ENCODE data around the gene PNLIPRP2.

The PNLIPRP2 gene

DNA sequence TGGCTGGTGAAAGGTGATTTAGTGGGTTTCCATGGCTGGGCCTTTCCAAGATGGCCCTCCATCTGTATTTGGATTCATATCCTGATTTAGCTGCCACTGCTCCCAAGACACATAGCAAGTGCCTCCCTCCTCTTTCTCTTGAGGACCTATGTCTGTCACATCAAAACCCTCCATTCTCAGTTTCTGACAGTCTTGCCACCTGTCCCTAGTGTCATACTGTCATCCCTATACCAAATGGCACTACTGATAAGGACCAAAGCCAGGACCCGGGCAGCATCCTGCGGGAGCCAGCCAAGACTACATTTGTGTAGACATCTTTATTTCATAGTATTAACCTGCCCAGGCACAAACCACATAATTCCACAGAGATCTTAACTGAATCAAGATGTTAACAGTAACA lies 34.8 kb downstream of the PNLIPRP2 start:
- no peak for DNase-seq (ENCODE audit: low read depth, low spot score)

DNA sequence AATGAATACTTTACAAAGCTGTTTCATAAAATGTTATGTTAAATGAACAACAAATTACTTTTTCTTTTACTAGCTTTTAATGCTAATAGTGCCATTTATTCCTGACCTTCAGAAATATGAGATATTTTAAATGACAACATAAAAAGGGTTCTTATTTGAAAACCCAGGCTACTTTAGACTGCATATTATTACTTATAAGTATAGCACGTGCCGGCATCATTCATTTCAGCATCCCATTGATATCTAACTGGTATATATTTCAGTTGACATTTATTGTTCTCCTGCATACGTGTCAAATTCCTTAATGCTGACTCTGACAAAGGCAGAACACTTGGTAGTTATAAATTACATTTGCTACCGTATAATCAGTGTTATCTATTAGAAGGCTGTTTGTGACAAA lies 35.3 kb downstream of the PNLIPRP2 start:
- no peak for DNase-seq (ENCODE audit: low read depth, low spot score)

DNA sequence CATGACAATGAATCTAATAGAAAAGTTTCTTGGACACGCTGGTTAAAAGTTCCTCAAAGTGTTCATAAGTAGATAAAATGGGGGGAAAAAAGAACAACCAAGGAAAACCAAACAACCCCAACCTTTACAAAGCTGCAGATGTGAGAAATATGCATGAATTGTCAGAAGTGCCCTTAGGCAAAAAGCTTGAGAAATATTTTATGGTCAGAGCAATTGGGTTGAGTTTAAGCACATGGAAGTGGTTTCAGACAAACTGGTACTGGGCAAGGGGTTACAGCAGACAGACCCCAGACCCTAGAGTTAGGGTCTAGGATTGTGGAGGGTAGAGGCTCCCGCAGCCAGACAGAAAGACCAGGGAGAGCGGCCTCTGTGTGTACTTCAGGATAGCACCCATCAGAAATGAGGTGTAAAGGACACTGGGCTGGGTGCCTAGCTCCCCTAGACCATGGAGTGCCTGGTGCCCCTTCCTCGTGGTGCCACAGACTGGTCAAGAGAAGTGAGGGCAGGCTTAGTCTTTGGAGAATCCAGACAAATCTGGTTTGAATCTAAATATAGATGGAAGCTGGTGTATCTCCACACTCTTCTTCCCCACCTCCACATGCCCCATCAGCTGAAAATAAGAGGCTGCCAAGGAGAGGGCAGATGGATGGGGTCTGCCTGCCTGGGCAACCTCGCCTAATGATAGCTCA lies 37.3 kb downstream of the PNLIPRP2 start:
- DNase-seq (ENCODE audit: low read depth, low spot score) = no peak

DNA sequence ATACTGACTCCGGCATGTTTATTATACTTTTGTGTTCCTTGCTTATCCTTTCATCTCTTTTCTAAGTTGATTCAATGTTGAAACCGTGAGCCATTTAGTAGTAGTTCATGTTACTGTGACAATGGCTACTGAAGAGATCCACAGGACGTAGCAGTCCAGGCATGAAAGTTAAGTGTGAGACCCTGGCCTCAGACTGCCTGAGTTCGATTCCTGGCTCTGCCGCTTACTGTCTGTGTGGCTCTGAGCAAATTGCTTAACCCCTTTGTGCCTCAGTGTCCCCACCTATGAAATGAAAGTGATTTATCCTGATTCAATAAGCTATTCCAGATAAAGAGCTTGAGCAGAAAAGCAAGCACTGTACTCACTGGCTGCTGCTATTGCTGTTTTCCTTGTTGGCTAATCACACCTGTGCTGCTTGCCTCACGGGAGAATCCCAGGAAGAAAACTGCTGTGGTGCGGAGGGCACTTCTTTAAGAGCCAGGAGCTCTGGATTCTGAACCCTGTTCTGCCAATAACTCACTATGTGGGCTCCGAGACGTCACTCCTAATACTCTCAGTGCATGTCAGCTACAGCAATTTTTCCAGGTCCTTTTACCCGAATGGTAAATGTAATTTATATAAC lies 38.4 kb downstream of the PNLIPRP2 start:
- no peak for DNase-seq (ENCODE audit: low read depth, low spot score)

DNA sequence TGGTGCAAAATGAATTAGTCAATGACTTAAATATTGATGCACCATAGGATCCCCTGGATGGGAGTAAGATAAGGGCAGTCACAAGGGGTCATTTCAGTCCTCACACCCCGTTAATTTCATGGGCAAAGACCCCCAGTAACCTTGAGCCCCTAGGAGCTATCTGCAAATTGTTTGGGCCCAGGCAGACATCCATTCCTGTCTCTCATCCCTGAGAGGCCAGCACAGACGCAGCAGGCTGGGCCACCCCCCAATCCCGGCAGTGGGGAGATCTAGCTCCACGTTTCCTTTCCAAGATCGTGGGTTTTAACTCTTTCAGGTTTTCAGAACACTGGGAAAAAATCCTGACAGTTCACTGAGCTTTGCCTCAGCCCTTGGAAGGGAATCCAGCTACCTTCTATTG lies 40.1 kb downstream of the PNLIPRP2 start:
- DNase-seq (ENCODE audit: low read depth, low spot score) = no peak

DNA sequence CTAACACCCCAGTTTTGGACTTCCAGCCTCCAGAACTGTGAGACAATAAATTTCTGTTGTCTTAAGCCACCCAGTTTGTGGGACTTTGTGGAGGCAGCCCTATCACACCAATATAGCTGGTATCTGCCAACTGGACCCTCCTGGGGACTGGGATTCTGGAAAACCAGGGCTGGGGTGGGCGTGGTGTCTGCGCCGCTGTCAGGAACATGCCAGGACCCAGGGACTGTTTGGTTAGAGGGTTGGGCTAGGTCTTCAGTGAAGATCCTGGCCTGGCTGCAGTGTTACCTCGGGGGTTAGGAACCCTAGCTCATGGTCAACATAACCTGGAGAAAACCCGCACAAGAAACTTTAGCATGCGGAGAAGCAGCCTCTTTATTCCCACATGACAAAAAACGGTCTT lies 42.6 kb downstream of the PNLIPRP2 start:
- DNase-seq (ENCODE audit: low read depth, low spot score) = no peak

DNA sequence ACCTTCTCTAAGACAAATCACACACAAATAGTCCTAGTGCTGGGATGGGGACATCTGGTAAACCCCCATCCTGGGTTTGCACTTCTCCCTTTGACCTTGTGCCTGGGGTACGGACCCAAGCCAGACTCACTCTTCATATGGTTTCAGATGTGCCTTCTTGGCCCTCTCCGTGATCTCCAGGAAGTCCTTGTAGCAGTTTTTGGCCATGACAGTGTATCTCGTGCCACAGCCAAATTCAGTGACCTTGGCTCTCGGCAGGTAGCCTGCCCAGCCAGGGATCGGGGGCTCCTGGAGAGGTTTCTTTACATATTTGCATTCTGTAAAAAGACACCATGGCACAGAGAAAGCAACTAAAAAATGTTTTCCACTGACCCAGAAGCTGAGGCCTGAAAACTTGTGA lies 43.9 kb downstream of the PNLIPRP2 start:
- no peak for DNase-seq (ENCODE audit: low read depth, low spot score)

DNA sequence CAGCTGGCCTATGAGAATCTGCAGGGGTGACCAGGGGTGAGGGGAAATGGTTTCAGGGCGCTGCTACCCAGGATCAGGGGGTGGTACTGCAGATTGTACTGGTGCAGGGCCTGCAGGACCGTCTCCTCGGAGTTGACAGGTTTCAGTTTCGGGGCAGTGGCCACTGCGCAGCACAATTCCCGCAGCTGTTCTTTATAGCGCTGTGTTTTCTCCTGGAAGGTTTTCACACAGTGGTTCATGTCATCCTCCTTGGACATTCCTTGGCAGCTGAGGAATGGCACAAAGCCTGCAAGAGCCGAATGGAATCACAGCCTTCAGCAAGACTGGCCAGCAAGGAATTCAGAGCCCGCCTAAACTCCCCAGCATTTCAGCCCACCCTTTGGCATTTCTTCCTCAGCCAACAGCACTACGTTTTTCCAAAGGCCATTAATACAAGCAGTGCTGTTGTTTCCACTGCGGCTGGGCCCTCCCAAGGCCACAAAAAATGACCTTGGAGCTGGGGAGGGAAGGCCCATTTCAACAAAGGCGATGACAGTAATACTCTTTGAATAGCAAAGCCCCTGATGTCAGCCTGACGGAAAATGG lies 44.9 kb downstream of the PNLIPRP2 start:
- DNase-seq (ENCODE audit: low read depth, low spot score) = no peak

DNA sequence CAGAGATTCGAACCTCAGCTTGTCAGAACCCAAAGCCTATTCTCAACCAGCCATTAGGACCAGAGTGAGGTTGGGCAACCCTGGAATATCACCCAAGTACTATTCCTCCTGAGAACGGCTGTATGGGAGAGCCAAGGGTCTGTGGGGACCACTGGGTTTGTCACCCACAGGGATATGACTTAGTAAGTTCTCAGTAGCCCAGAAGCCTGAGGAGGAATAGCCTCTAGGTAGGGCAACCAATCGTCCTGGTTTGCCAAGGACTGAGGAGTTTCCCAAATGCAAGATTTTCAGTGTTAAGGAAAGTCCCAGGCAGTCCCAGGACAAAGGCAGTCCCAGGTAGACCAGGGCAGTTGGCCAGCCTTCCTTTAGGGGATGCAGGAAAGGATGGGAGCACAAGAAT lies 46.7 kb downstream of the PNLIPRP2 start:
- no peak for DNase-seq (ENCODE audit: low read depth, low spot score)

DNA sequence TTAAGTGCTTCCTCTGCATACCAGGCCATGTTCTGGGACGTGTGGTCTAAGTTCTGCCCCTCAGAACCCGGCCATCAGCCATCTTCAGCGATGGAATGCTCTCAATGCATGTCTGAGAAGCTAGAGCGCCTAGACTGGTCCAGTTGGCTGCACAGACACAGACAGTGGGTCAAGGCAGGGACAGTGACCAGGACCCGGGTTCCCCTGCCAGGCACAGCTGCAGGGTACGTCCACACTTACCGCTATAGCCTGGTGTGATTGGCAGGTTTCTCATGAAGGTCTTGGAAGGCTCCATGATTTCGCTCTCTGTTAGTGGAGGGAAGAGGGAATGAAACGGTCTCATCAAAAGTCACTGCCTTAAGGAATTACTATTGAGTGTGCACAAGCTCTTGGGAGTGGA lies 47.3 kb downstream of the PNLIPRP2 start:
- DNase-seq (ENCODE audit: low read depth, low spot score) = no peak

DNA sequence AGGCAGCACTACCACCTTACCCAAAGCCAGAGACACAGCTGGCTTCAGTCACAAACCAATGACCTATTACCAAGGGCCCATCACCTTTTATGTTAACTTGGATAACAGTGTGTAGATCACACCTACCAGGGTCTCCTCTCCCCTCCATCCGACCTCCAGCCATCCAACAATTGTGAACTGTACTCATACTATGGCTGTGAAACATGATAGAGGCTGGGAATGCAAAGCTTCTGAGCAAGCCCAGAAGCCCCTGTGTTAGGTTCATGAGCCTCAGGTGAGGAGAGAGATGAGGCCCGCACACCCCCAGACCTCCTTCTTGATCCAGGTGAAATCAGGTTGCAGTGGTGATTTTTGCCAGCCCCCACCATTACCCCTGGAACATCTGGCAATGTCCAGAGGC lies 47.7 kb downstream of the PNLIPRP2 start:
- DNase-seq (ENCODE audit: low read depth, low spot score) = no peak

DNA sequence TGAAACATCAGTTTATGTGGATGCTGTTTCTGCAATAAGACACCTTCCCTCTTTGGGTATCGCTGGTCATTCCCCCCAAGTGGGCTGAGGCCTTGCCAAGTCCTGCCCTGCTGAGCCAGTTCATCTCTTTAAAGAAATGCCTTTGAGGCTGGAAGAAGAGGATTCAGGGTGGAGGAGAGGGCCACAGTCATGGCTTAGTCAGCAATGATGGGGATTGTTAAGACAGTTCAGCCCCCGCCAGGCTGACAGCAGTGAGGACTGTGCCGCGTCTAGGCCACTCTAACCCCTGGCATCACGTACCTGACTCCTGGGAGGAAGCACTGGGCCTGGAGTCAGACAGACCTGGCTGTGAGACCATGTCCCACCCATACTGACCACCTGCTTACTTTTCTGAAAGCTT lies 48.3 kb downstream of the PNLIPRP2 start:
- DNase-seq (ENCODE audit: low read depth, low spot score) = no peak

DNA sequence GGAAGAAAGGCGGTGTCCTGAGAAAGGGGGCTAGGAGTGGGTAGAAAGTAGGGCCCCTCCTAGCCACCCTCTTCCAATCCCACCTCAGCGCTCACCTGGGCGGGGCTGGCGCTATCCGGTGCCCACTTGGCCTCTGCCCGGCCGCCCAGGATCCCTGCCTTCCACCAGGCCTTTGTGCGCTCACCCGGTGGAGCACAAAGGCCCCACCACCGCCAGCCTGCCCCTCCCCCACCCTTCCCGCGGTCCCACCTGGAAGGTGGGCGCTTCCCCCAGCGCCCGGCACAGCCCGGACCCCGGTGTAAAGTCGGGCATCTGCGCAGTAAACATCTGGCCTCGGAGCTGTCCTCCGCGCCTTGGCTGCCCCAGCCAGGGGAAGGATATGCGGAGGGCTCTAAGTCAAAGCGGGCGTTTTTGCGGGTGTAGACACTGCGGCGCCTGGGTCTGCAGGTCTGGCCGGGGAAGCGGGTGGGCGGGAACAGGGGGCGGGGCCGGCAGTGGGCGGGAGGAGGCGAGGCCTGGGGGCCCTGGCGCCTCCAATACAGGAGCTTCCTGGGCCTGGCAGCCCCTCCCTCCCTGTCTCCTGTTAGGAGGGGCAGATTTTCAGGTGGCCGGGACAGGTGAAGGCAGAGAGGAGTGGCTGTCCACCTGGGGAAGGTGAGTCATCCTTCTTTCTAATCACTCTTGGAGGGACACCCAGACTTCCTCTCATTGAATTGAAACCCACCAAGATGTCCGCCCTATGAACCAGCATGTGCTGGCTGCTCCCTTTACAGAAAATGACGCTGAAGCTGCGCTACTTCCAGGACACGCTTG lies 49.3 kb downstream of the PNLIPRP2 start:
- DNase-seq (ENCODE audit: low read depth, low spot score) = peak; percentile 80

DNA sequence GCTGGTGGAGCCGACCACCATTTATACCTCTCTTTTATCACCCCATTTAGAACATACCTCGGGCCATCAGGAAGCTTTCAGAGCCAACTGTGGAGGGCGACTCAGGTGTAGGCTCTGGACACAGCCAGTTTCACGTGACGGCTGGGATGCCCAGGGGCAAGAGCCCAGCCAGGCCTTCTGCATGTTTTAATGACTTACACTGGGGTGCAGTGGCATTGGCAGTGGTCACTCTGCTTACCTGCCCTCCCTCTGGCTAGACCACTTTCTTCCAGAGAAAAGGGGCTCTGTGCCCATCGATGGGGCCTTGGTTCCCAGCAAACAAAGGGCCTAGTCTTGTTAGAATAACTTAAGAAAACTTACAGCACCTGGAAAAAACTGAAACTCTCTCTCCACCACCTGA lies 50.0 kb downstream of the PNLIPRP2 start:
- no peak for DNase-seq (ENCODE audit: low read depth, low spot score)

DNA sequence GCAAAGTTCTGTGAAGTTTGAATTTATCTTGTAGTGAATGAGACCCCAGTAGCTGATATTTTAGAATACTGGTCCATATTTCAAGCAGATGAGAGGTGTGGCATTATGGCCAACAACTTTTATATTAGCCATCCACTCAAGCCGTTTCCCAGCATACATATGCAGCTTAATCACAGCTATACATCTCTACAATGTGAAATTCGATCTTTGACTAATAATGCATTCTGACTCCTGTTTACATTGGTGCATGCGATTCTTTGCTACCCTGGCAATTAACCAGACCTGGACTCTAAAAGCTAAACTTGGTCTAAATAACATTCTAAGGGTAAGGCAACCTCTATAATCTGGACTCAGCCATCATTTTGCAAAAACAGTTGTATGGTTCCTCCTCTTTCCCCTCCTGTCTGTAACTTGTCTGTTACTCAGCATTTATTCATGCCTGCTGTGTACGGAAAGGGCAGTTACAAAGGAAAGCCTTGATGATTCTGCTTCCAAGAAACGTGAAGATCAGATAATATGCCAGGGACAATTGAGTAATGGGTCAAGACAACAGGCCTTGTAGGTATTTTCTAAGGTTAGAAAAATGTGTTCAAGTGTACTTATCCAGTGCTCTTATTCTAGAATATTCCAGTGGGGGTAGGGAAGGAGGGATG lies 50.6 kb downstream of the PNLIPRP2 start:
- DNase-seq (ENCODE audit: low read depth, low spot score) = no peak

DNA sequence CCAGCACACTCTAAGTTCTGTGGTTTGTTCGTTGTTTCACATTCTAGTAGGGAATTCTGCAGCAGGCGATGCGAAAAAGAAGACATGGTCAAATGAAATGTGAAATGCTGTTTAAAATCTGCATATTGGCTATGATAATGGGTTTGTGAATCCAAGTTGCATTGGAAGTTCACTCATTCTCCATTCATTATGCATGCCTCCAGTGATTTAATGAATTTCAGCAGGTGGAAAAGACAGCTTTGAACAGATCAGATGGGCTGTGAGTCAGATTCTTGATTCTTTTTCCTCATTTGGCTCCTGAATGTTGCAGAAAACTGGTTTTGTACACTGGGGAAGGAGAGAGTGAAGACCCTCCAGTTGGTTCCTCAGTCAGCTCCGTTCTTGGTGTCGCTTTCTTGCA lies 52.1 kb downstream of the PNLIPRP2 start:
- DNase-seq (ENCODE audit: low read depth, low spot score) = no peak

DNA sequence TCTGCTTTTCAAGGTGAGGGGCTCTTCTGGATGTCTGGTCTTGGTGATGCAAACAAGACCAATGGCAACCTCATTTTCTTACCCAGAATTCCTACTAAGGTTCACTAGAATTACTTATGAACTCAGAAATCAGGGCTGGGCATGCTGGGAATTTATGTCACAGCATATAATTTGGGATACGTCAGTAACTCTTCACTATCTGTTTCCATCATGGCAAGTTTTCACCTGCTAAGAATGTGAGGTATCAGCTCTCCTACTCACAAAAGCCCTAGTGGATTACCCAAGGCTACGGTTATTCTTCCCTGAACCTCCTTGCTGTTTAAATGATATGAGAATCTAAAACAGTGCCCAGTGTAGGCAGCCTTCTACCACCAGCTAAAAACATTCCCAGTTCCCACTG lies 53.1 kb downstream of the PNLIPRP2 start:
- DNase-seq (ENCODE audit: low read depth, low spot score) = no peak

DNA sequence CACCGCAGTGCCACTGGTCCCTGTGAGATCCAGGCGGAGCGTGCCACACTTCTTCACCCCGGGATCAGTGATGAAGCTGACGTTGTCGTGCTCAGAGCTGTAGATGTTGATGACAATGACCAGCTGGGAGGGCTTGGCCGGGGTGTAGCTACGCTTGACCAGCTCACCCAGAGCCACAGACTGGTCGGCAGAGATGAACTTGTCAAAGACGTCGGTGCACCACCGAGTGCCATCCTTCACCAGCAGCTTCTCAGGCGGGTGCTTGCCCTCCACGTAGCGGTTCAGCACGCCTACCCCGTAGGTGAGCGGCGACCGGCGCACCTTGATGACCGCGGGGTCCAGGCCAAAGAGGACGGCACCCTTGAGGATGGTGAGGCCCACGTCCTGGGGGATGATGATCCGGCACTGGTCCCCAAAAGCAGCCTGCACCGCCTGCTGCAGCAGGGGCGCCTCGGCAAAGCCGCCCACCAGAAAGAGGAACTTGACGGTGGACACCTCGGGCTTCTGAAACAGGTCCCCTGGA lies 54.2 kb downstream of the PNLIPRP2 start:
- DNase-seq (ENCODE audit: low read depth, low spot score) = no peak

DNA sequence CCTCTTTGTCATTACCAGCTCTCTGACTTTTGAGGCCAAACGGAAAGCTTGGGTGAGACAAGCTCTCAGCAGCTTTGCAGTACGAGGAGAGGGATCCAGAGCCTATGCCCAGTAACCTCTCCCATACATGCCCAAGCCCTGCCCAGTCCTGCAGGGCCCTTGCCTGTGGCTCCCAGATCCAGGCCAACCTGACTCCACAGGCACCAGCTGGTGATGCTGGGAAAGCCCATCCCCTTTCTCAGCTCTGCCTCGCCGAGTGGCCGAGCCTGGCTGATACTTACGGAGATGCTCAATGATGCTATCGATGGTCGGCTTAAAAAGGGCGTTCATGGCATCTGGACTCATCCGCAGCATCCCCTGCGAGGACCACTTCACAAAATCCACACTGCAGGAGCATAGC lies 55.4 kb downstream of the PNLIPRP2 start:
- DNase-seq (ENCODE audit: low read depth, low spot score) = no peak

DNA sequence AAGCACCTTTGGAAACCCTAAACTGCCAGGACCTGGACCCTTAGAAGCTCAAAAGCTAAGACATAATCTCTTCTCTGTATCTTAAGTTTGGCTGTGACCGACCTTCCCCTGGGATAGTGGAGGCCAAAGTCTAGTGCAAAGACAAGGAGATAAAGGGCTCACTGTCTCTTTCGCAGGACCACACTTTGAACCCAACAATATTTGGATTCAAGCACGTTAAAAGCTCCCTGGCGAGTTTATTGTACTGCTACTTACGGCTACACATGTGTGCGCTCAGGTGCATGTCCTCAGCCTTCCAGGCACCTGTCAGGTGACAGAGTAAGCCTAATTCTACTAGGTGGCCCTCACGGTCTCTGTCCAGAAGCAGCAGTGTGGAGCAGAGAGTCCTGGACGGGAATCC lies 55.9 kb downstream of the PNLIPRP2 start:
- no peak for DNase-seq (ENCODE audit: low read depth, low spot score)

DNA sequence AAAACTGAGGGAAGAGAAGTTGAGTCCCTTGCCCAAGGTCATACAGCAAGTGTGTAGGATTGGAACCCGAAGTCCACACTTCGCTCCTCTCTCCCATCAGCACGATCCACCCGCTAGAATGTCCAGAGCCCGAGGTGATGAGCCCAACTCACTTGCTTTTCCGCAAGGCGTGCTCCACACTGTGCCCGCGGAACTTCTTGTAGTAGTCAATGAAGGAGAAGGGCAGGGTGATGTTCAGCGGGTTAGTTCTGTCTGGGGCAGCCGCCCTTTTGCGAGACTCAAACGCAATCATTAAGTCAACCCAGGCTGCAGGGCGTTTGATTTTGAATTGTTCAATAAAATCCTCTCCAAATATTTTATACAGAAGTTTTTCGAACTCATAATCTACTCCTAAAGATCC lies 58.6 kb downstream of the PNLIPRP2 start:
- DNase-seq (ENCODE audit: low read depth, low spot score) = no peak

DNA sequence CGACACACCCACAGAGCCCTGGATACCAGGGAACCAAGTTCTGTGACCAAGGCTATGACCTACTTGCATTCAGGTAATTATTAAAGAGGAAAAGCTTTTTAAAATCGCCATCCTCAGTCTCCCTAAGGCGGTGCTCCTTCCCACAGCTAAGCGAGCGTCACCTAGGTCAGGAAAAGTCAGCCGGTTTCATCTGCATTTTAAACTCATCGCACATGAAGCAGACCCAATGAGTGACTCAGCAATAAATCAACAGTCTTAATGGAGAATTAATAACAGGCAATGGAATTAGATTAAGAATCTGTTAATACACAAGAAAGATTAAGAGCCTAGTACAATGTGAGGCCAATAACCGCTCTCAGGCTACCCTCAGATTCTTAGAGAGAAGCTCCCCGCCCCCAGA lies 62.4 kb downstream of the PNLIPRP2 start:
- DNase-seq (ENCODE audit: low read depth, low spot score) = no peak
